COLO829 (cell line): ENCODE data around the gene HTR3D.
"Not testable (repeated sequence)": the region's sequence is repeated elsewhere in the genome, so short reads cannot be mapped to it uniquely, and the experiment has no call there.

Experiments
- DNase-seq: peaks from one replicate; pipeline ENCODE4 v3.0.0; 2012; ENCODE audit warnings: low spot score

HTR3D gene

GRCh38 chr3:184071142-184071541 lies 39.6 kb downstream of the HTR3D start:
- DNase-seq: not testable (repeated sequence)

DNA sequence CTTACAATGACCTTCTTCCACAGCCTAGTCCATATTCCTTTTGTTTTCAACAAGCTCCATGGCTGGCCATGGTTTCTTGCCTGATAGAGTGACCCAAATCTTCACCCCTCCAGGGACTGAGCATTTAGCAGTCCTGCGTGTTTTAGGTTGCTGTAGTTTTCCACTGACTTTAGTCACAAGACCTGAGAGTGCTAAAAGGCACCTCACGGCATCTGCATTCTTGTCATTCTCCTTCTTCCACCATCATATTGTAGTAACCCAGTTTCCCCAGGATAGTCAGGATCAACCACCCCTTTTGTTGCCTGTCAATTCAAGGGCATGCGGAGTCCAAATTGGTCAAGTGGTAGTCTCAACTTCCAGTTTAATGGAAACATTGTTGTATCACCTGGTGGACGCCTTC lies 42.1 kb downstream of the HTR3D start:
- DNase-seq: no peak

- DNase-seq: no peak
These were observed 44.4 kb downstream of the HTR3D start for GRCh38 chr3:184075901-184076300.

DNA sequence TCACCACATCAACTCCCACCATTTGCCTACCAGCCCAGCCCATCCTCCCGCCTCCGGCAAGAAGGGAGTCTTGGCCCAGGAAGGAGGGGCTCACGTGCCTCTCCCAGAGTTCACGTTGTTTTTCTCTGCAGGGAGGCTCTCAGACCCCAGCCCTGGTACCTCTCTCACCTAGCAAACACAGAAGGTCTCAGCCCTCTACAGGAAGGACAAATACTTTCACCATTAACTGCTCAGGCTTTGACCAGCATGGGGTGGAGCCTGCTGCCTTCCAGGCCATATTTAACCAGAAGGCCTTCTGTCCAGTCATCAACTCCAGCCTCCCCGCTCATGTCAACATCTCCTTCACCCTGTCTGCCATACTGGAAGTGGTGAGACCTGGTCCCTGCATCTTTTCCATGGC lies 46.3 kb downstream of the HTR3D start:
- no peak for DNase-seq

DNA sequence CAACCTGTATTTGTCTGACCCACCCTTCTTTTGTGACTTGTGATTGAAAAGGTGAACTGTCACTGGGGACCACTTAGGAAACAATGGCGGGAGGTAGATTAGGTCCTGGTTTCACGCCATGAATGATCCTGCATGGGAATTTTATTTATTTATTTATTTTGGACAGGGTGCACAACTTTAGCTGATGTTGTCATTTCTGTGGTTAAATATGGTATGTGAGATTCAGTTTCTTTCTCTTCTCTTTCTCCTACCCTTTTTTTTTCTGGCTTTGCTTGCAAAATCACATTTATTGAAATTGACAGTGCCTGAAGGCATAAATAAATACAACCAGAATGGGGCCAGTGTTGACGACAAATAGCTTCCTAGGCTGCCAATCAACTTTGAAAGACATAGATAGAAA lies 47.3 kb downstream of the HTR3D start:
- DNase-seq: no peak

- DNase-seq: no peak
These were observed 49.7 kb downstream of the HTR3D start for GRCh38 chr3:184081116-184081830.

GRCh38 chr3:184082034-184082433 lies 50.5 kb downstream of the HTR3D start:
- no peak for DNase-seq

DNA sequence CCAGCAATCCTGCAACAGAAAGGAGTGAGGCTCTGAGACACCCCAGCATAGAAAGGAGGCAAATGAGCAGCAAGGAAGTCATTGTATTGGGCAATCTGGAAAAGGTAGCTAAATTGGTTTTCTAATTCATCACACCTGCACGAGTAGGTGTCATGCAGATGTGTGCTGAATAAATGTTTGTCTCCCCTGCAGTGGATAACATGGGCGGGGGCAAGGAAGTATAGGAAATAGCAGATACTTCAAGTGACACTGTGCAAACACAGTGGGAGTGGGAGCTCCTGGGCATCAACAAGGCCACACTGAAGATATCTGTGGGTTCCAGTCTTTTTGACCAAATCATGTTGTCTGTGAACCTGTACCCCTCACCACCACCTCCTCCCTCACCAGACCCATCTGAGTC lies 50.9 kb downstream of the HTR3D start:
- no peak for DNase-seq

DNA sequence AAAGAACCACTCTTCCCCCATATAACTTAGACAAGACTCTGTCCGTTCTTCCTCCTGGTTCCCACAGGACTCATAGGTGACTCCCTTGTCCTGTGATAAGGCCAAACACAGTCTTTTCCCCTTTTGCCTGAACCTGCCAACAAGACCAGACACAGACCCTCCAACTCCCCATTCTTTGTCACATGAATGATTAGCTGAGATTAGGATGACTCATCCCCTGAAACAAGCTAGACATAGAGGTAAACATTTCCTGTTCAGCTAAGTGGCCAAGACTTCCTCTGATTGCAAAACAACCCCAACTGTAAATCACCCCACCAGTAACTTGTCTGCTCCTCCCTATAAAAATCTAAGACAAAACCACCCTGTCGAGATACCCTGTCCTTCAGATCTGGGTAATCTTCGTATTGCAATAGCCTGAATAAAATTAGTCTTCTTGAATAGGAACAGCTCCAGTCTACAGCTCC lies 53.9 kb downstream of the HTR3D start:
- DNase-seq: peak; percentile 73
